T1000 (cell line): ENCODE data around the gene GIGYF2.

Experiments used
- DNase-seq: peaks from one replicate; lab custom pipeline; 2025; ENCODE audit warnings: mixed read lengths; lab: John Stamatoyannopoulos, UW

The GIGYF2 gene

DNA sequence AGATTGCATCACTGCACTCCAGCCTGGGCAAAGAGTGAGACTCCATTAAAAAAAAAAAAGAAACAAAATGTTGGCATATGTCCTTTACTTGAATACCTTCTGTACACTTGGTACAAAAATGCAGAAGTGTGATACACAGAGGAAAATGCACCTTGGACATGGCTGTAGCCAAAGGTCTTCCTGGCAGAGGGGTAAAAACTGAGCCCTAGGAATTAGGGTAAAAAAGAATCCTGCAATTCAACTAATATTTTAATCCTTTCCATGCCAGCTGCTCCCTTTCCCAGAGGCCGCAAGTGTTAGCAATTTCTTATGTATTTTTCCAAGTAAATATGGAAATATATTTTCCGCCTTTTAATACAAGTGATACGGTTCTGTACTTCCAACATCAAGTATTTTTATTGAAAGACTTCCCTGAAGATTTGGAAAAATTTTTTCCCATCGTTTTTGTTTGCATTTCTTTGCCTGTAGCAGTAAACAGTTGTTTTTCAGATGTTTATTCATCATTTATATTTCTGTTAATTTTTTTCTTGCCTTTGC, 53.1 kb downstream of the GIGYF2 start:
- DNase-seq: no peak

DNA sequence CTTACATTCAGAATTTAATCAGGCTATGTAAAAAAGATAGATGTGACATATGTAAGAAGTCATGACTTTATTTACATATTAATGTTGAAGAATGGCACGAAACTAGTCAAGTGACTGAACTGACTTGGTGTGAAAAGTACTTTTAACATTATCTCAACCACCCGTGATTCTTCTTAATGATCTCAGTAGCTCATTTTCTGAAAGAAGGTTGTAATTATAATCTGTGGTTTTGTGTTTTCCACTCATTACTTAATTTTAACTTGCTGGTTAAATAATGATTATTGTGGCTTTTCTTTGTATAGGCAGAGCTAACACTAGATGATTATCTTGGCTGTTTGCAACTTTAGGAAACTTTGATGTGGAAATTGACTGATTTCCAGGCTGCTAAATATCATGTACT, 60.8 kb downstream of the GIGYF2 start:
- no peak for DNase-seq

DNA sequence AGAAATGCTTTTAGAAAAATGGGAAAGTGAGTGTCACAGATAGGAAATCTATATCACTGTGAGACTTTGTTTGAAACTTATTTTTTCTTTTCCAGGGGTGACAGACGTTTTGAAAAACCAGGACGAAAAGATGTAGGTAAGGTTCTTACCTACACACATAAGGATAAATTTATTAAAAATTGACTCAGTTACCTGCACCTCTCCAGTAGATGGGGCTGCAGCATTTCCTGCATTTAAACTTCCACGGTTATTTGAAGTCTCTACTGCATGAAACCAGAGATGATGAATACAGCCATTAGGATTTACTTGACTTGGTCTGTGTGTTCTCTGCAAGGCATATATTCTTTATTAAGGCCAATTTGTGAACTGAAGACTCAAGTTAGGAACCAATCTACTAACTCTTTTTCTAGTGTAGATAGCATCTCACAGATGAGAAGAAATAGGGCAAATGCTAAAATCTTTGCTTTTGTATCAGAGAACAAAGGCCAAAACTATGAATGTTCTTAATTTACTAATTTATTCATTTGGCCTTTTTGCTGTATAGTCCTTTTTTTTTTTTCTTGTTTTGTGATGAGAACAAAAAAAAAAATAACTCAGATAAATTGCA, 64.3 kb downstream of the GIGYF2 start:
- no peak for DNase-seq

DNA sequence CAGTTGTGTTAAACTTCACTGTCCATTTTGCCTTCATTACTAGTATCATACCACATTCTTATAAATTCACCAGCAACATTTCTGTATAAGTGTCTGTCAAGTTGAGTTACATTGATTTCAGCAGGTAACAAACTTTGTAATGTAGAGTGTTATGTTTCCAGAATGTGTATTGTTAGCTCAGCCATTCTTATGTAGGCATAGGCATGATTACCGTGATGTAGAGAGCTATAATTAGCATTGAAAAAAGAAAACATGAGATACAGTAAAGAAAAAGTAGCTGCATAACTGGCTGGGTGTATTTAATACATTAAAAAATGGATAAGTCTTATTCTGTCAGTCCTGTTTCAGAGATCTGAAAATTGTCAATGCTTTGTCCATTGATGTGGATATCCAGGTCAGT, 70.7 kb downstream of the GIGYF2 start:
- DNase-seq: no peak

DNA sequence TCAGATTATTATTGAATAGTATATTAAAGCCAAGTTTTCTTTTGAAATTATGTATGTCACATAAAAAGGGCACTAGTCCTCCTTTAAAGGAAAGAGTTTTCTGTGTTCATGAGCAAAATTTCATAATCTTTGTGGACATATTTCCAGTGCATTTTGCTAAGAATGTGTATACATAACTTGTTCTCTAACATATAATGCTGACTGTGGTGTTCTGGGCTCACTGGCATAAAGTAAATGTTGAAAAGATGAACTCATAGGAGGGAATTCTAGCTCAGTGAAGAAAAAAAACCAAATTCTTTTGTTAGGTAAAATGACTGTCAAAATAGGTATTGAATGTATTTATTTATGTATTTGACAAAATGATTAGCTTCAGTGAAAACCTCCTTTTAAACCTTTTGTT, 73.1 kb downstream of the GIGYF2 start:
- DNase-seq: no peak

DNA sequence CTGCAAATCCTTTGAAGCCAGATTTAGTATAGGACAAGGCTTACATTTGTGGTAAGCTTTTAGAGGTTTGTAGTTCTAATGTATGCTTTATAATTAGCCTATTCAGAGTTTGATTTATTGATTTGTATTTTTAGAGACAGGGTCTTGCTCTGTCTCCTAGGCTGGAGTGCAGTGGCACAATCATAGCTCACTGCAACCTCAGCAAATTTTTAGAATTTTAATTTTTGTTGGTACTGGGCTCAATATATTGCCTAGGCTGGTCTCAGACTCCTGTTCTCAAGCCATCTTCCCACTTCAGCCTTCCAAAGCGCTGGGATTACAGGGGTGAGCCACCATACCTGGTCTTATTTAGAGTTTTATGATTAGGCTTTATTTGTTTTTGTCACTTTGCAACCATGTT, 74.7 kb downstream of the GIGYF2 start:
- DNase-seq: no peak

DNA sequence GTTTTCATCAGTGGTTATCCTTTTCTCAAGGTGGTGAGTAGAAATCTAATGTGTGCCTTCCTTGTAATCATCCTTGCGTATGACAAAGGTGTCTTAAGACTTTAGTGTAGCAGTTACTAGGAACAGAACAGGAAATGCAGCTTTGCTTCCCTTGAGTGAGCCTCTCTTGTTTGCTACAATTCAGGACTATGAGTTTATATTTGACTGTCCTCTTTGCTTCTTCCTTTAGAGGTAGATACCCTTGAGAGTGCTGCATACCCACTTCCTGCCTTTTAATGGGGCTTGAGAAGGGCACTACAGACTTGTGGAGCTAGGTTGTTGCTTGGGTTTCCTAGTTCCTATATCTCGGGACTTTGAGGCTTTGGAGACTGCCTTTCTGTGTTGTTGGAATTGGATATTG, 75.4 kb downstream of the GIGYF2 start:
- DNase-seq: no peak

DNA sequence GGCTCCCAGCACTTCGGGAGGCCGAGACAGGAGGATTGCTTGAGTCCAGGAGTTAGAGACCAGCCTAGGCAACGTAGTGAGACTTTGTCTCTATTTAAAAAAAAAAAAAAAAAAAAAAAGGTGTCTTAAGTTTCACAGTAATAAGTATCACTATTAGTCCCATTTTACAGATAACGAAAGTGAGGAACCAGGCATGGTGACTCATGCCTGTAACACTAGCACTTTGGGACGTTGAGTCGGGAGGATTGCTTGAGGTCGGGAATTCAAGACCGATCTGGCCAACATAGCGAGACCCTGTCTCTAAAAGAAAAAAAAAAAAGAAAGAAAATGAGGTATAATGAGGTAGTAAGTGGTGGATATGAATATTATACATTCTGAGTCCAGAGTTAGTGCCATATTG, 76.7 kb downstream of the GIGYF2 start:
- DNase-seq: no peak

DNA sequence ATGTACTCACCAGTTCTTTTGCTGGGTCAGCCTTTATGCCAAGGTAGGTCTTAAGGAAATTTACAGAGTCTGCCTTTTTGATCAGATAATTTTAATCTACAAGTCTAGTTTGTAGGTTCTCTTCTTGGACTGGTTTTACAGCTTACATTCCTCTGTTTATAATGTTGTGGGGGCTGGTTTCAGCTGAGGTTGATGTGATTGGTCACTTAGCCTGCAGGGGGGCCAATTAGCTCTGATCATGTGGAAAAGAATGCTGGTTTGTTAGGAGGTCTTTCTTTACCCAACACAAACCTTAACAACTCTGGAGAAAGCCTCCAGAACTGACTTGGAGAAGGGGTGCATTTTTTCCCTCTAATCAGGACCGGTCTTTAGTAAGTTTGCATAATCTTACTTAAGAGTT, 79.3 kb downstream of the GIGYF2 start, which contains the start of gene KCNJ13:
Gene KCNJ13, minus strand, starts transcription at position 131 of the 400 bp plus-strand sequence. CDS start 5,203 bp downstream, outside the sequence.
- no peak for DNase-seq

DNA sequence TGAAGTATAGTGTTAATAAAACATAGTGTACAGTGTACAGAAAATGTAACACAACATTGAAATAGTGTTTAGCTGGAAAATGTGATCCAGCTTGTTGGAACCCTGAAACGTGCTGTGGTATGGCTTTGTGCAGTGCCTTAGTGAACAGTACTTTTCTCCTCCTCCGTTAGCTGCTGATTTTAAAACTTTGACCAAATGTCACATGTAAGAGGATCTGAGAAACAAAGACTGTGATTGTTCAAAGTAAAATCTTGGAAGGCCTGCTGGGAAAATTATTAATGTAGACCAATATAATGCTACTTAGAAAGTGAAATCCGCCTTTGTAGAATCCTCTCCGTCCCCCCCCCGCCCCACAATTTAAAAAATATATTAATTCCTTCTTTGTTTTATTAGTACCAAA, 80.1 kb downstream of the GIGYF2 start:
- no peak for DNase-seq

DNA sequence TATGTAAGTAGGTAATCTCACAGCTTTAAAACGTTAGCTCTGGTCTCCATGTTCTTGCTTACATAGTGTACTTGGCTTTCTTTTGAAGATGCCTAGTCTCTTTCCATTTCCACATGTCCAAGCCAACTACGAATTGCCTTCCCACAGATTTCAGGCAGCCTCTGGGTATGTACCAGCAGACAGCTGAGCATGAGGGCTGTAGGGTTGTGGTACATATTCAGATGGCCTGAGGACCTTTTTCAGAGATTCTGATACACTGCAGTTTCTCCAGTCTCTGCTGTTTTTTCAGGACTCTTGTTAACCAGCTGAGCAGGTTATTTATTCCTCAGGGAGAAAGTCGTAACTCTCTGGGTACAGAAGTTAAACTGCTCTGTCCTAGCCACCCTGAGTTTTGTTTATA, 82.3 kb downstream of the GIGYF2 start:
- no peak for DNase-seq

DNA sequence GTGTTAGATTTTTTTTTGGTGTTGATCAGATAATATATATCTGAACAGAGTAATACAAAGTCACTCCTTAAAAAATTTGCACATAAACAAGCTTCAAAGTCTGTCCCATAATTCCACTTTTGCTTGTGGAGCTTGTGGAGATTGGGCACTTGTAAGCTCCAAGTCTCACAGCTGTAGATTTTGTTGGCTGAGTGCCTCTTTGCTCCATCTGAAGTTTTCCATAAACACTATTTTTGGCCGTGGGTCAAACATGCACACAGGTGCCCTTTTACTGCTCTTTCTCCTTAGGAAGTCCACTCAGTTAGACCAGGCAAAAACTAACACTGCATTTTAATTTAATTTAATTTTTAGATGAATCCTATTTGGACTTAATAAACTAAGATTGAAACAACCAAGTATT, 82.8 kb downstream of the GIGYF2 start:
- DNase-seq: no peak

DNA sequence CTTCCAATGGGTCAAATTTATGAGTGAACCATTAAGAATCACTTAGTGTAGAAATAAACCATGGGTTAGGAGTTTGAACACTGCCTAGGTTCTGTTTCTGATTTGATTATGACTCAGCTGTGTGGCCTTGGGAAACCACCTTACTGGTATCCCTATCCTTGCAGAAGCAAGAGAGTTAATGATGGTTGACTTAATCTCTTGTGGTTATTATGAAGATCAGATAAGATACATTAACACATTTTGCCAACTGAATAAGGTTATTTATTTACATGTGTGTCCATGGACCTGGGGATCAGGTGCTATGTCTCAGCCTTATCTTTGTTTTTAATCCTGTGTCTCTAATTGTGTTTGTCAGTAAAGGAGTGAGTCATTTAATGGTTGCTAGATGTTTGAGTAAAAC, 84.6 kb downstream of the GIGYF2 start:
- peak; percentile 26 for DNase-seq

DNA sequence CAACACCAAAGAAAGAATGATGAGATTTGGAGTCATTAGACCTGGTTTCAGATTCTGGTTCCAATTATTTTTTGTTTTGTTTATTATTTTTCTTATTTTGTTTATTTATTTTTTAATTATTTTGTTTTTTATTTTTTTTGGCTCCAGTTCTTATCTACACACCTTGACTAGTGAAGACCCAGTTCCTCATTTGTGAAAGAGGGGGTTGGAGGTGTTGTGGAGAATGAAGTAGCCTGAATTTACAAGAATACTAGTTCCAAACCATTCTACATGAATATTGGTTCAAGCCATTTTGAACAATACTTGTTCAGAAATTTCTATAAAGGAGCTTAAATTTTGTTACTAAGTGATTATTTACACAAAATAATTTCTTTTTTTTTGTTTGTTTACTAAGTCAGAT, 86.1 kb downstream of the GIGYF2 start:
- DNase-seq: no peak

DNA sequence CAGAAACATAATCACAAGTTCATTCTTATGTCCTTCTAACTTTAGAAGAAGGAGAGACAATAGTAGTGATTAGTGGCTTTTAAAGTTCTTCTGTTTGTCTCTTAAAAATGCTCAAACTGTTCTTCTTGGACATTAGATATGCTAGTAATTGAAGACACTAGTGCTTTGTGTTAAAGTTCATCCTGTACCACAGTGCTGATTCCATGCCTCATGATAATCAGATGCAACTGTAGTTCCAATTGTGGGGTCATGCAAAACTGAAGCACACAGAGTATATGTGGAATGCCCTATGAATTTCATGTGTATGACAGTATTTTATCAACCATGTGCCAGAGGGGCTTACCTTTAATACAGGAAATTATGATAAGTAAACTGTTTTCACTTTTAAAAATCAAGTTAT, 90.7 kb downstream of the GIGYF2 start:
- DNase-seq: no peak

DNA sequence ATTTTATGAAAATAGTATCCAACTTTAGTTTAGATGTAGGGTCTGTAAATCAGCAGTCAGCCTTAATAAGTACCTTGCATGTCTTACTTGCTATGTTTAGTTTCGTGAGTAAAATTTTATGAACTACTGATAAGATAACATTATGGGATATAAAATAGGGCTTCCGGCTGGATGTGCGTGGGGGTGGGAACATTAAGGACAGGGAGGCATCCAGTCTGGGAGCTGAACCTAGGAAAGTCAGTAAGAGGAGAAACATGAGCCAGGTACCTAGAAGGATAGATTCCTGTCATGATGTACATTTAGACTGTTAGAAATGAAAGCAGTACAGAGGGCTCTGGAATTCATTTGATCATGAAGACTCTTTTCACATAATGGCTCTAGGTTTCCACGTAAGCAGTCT, 92.0 kb downstream of the GIGYF2 start:
- DNase-seq: no peak

DNA sequence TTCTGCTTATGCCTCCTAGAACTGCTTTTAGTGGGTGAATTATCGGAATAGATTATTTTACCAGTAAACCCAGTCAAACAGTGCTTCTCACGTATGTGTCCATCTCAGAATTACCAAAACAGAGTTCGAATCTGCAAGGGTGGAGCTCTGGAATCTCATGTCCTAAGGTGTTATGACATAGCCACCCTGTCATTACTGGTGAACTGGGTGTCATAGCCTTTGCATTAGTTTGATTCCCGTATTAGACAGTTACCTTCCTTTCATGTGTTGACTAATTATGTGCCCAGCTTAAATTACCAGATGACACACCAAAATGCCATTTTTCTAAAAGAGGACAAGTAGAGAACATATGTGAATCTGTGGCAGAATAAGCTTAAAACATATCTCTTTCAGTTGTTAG, 94.4 kb downstream of the GIGYF2 start:
- no peak for DNase-seq

DNA sequence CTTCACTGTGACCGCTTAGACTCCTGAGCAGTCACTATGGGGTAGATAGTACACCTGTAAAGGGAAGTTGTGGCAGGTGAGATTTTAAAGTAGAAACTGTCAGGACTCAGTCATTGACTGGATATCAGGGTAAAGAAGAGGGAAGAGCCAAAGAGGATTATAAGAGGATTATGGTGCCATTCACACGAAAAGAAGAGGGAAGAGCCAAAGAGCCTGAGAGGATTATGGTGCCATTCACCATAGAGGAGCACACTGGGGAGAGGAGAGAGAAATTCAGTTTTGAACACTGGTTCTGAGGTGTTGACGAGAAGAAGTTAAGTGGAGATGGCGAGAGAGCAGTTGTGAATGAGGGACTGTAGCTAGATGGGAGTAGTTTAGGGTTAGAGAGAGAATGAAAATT, 96.1 kb downstream of the GIGYF2 start:
- DNase-seq: no peak

DNA sequence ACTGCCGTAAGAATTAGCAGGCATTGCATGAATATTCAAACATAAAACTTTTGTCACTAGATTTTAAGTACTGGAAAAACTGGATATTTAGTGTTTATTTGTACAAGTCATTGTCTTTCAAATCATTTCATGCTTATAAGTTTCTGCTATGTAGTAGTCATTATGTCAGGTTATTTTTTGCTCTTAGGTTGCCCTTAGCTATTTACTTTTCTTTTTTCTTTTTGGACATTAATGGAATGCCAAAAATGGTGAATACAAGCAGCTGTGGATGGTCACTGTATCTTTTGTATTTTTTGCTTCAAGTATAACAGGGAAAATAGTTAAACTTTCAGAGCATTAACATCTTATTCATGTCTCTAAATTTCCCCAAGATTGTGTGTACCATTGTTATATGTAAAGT, 97.8 kb downstream of the GIGYF2 start:
- no peak for DNase-seq

DNA sequence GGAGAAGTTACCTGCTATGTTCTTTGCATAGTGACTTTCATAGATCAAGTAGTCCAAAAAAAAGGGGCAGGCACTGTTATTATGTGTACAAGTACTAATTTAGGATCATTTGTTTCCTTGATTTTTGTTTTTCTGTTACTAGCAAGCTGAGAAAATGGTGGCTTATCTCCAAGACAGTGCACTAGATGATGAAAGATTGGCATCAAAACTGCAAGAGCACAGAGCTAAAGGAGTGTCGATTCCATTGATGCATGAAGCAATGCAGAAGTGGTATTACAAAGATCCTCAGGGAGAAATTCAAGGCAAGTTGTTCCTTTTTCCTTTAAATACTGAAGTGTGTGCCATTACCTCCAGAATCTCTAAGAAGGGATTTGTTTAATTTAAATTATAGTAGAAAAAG, 98.8 kb downstream of the GIGYF2 start:
- no peak for DNase-seq

DNA sequence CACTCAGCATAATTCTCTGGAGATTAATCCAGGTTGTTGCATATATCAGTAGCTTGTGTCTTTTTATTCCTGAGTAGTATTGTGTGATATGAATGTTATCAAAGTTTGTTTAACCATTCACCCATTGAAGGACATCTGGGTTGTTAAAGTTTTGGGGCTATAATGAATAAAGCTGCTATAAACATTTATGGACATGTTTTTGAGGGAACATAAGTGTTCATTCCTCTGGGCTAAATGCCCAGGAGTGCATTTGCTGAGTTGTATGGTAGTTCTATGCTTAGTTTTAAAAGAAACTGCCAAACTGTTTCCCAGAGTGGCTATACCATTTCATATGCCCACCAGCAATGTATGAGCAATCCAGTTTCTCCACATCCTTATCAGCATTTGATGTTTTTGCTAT, 101.1 kb downstream of the GIGYF2 start:
- no peak for DNase-seq

DNA sequence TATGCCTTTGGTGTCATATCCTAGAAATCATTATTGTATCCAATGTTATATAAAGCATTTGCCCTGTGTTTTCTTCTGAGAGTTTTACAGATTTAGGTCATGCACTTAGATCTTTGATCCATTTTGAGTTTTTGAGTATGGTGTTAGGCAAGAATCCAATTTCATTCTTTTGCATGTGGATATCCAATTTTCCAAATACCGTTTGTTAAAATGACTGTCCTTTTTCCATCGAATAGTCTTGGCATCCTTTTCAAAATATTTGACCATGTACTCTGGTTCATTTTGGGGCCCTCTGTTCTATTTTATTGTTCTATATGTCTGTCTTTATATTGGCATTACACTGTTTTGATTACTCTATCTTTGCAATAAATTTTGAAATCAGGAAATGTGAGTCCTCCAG, 103.0 kb downstream of the GIGYF2 start:
- DNase-seq: no peak

DNA sequence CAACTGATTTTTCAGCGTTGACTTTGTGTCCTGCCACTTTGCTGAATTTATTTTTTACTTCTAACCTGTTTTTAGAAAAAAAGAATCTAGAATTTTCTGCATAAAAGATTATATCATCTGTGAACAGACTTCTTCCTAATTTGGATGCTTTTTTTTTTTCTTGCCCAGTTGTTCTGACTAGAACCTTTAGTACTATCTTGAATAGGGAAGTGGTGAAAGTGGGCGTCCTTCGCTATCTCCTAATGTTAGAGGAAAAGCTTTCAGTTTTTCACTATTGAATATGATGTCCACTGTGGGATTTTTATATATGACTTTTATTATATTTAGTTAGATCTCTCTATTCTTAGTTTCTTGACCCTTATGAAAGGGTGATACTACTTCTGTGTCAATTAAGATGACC, 105.0 kb downstream of the GIGYF2 start:
- DNase-seq: no peak

DNA sequence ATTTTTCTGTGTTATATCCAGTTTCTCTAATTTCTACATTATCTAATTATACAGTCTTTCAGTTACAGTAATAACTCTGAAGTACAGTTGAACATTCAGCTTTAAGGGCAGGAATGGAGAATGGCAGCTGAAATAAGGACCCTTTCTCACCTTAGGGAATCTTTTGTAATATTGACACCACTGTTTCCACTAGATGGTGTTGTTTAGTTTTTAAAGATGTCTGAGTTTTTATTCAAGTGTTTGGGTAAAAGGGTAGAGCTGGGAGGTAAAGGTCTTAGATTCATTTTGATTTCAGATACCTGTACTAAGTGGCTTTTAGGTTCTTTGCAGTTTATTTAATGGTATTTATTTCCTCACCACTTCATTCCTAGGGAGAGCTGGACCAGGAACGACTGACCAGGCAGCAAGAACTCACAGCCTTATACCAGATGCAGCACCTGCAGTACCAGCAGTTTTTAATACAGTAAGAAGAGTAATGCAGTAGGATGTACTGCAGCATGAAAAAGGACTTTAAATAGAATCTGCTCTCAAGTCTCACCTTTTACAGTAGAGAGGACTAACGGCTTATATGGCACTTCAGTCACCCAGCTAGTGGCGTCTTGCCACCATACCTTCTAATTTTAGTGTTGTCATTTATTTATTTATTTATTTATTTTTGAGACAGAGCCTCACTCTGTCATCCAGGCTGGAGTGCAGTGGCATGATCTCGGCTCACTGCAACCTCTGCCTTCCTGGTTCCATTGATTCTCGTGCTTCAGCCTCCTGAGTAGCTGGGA, 112.4 kb downstream of the GIGYF2 start:
- no peak for DNase-seq
